Stimulated activated naive CD8-positive, alpha-beta T cell treated with anti-CD3 and anti-CD28 coated beads, Interleukin-15, Interleukin-2, amounts not matched to agents 100 ng/mL and 50 ng/mL, for 24 hours (primary cell): ENCODE measurements around the gene ERP44.

Source experiments
- H3K27ac Mint-ChIP-seq: one replicate; pipeline ENCODE4 v1.8.0; 2021; ENCODE audit warnings: mild to moderate bottlenecking, mixed read lengths
- H3K27me3 Mint-ChIP-seq: one replicate; pipeline ENCODE4 v1.8.0; 2021; ENCODE audit warnings: mixed read lengths
- H3K36me3 Mint-ChIP-seq: one replicate; pipeline ENCODE4 v1.8.0; 2021; ENCODE audit warnings: low read depth, mixed read lengths
- H3K4me1 Mint-ChIP-seq: one replicate; pipeline ENCODE4 v1.8.0; 2021; ENCODE audit warnings: low read depth, mixed read lengths
- H3K4me3 Mint-ChIP-seq: one replicate; pipeline ENCODE4 v1.8.0; 2021; ENCODE audit warnings: mild to moderate bottlenecking, mixed read lengths
- H3K9me3 Mint-ChIP-seq: one replicate; pipeline ENCODE4 v1.8.0; 2021; ENCODE audit warnings: mixed read lengths

The ERP44 gene

GRCh38 chr9:99931155-99931840 is 167.5 kb downstream of the ERP44 start:
- Mint-ChIP-seq H3K36me3 (peaks cover 49% of the 10 kb centered on the region), H3K27me3 (no peaks in the 10 kb centered on the region), H3K9me3 (no peaks in the 10 kb centered on the region), H3K4me1 (peaks cover 8% of the 10 kb centered on the region), H3K27ac (no peak overlapping the region), H3K4me3 (no peak overlapping the region)

- Mint-ChIP-seq H3K27ac (no peak overlapping the region), H3K4me1 (peaks cover 8% of the 10 kb centered on the region), H3K27me3 (no peaks in the 10 kb centered on the region), H3K4me3 (no peak overlapping the region), H3K9me3 (peaks cover 3% of the 10 kb centered on the region), H3K36me3 (peaks cover 59% of the 10 kb centered on the region)
Observed at GRCh38 chr9:99929652-99930051, 169.1 kb downstream of the ERP44 start.
